GM21786 (cell line): ENCODE measurements around the gene CRHR2.

Experiments
- ATAC-seq: cut with Tn5 transposase; IDR thresholded peaks from one replicate; pipeline ENCODE4 v1.9.1; 2021; ENCODE audit not compliant: unreplicated experiment

Gene CRHR2

DNA sequence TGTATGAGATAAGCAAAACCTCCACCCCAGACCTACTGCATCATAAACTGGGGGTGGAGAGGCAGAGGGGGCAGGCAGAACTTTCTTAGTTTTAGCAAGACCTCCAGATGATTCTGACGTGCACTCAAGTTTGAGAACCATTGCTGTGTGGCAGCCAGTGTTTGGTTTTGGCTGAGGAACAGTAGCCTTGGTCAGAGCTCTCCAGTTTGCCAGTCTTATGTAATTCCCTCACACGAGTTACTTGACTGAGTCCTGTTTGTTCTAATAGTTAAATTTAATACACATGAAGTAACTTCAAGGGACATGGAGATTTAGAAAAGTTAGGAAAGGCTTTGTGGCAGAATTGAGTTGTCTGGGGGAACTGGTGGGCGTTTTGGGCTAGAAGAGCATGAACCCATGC lies 49.0 kb downstream of the CRHR2 start:
- no peak for ATAC-seq

DNA sequence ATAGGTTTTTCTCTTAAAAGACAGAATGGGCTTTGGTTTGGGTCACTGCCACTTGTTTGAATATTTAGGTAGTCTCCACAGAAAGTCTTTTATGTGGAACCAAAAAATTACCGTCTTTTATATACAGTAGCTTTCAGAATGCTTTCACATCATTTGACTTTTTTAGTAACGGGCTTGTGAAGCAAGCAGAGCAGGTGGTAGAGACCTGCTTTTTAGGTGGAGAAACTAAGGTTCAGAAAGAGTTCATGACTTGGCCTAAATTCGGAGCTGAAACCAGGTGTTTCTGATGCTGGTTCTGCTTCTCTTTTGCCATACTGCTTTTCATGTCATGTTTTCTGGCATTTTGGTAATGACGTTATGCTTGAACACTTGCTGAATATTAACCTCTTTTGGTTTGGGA lies 51.3 kb downstream of the CRHR2 start:
- peak; percentile 57 for ATAC-seq

DNA sequence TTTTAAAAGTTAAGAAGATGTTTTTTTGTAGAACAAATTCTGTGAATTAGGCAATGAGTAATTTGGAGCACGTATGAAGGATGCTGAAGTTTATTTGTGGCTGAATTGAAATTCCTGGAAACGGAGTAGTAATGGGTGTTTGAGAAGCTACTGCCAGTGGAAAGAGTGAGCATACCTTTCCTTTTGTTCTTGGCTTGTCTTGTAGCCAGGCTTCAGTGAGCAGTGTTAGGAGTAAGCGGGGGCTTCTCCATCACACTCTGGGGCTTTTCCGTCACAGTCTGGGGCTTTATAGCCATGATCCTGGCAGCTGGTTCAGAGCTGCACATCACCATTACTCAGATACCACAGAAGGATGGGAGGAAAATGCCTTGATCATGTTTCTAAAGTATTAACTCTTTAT lies 55.2 kb downstream of the CRHR2 start:
- ATAC-seq, result no peak

DNA sequence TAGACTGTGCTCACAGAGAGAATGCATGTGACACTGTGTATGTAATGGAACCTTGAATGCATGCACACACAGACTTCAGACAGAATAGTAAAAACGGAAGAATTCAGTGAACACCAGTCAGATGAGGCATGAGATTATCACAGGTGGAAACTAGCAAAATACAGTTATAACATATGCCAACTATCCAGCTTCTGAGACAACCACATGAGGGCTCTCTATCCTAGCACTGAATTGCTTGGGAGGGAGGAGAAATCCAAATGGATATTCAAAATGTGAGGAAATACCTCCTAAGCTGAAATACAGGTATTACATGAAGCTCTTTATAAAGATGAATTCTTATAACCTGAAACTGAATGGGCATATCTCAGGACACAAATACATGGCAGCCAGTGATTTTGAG lies 57.0 kb downstream of the CRHR2 start:
- no peak for ATAC-seq

- ATAC-seq, result no peak
Observed at GRCh38 chr7:30618961-30619360, 63.3 kb downstream of the CRHR2 start.

- no peak for ATAC-seq
Observed at GRCh38 chr7:30618080-30618676, 64.1 kb downstream of the CRHR2 start.

GRCh38 chr7:30617359-30617758 lies 64.9 kb downstream of the CRHR2 start:
- no peak for ATAC-seq

DNA sequence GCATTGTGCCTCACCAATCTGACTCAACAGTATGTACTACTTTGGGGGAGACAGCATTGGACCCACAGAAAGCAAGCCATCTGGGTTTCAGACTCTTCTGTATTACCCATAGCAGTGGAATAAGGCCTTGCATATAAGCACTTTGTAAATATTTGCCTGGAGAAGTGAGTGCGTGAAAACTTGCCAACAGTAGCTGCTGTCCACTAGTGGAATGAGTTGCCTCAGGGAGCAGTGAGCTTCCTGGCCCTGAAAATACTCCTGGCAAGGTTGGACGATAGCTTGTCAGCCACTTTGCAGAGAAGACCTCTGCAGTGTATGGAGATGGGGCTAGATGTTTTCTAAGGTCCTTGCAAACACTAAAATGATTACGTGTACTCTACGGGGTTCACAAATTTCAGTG lies 65.9 kb downstream of the CRHR2 start:
- ATAC-seq, result no peak

DNA sequence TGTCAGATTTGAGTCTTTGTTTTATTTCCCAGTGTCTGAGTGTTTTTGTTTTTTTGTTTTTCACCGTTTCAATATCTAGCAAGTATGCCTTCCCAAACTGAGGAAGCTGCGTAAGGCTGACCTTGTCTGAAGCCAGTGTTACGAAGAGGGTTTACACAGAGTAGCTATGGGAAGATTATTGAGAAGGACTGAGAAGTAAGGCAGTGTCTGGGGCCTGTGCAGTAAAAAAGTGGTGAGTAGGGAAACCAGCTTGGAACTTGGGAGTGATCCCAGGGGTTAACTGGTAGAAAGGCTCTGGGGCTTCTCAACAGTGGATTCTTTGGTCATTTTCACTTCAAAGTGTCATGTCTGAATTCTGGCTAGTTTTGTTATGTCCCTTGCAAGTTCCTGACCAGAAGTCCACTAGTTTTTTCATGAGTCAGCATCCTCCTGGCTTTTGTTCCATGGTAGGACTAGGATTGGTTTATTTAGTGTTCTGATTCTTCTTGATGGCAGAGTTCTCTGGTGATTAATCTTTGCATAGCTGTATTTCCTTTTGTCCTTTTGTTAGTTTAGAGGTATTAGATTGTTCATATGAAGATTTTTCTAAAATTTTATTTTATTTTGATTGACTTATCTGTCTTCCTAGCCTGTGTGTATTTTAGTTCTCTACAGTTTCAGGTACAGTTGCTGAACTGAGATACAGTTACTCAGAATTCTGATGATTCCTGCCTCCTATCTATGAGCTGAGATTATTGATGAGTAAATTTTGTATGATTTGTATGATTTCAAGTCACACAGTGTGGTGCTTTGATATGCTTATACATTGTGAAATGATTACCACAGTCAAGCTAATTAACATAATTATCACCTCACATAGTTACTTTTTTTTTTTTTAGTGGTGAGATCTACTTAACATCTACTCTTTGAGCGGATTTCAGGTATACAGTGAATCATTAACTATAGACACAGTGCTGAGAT lies 68.6 kb downstream of the CRHR2 start:
- no peak for ATAC-seq

- ATAC-seq, result no peak
Observed at GRCh38 chr7:30612658-30613265, 69.5 kb downstream of the CRHR2 start.

DNA sequence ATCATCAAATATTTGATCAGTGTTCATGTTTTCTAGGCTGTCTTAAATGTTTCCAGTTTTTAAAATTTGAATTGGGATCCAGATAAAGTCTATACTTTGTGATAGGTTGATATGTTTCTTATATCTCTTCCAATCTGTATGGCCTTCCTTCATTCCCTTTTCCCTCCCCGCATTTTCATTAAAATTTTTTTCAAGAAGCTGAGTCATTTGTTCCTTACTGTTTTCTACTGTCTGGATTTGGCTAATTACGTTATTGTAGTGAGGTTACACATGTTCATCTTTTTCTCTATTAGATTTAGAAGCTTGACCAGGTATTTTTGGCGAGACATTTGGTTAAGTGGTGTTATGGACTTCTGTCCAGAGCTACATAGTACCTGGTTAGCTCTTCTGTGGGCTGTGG lies 76.4 kb downstream of the CRHR2 start:
- no peak for ATAC-seq

DNA sequence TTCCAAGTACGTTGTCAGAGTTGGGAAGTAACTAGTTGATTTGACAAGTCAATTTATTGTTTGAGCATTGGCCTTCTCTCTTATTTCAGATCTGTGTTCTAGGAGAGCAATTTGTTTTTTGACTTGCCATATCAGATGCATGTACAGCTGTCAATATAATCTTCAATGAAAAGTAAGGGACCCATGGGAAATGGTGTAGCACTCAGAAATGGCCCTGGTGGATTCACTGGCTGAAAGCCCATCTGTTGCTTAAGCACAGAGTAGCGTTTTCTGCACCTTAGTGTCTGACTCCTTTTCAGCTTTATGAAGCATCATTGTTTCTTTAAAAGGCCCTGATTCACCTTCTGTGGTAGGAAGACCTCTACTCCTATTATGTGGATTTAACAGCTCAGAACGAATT lies 77.4 kb downstream of the CRHR2 start:
- no peak for ATAC-seq
